GM19463 (cell line): ENCODE results near the gene DDX50.
"Not testable (repeated sequence)": the region's sequence is repeated elsewhere in the genome, so short reads cannot be mapped to it uniquely, and the experiment has no call there.

Source experiments
- ATAC-seq: cut with Tn5 transposase; IDR thresholded peaks from one replicate; pipeline ENCODE4 v1.9.1; 2021; ENCODE audit warnings: mild to moderate bottlenecking, moderate library complexity; ENCODE audit not compliant: unreplicated experiment

The DDX50 gene, protein sequence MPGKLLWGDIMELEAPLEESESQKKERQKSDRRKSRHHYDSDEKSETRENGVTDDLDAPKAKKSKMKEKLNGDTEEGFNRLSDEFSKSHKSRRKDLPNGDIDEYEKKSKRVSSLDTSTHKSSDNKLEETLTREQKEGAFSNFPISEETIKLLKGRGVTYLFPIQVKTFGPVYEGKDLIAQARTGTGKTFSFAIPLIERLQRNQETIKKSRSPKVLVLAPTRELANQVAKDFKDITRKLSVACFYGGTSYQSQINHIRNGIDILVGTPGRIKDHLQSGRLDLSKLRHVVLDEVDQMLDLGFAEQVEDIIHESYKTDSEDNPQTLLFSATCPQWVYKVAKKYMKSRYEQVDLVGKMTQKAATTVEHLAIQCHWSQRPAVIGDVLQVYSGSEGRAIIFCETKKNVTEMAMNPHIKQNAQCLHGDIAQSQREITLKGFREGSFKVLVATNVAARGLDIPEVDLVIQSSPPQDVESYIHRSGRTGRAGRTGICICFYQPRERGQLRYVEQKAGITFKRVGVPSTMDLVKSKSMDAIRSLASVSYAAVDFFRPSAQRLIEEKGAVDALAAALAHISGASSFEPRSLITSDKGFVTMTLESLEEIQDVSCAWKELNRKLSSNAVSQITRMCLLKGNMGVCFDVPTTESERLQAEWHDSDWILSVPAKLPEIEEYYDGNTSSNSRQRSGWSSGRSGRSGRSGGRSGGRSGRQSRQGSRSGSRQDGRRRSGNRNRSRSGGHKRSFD

DNA sequence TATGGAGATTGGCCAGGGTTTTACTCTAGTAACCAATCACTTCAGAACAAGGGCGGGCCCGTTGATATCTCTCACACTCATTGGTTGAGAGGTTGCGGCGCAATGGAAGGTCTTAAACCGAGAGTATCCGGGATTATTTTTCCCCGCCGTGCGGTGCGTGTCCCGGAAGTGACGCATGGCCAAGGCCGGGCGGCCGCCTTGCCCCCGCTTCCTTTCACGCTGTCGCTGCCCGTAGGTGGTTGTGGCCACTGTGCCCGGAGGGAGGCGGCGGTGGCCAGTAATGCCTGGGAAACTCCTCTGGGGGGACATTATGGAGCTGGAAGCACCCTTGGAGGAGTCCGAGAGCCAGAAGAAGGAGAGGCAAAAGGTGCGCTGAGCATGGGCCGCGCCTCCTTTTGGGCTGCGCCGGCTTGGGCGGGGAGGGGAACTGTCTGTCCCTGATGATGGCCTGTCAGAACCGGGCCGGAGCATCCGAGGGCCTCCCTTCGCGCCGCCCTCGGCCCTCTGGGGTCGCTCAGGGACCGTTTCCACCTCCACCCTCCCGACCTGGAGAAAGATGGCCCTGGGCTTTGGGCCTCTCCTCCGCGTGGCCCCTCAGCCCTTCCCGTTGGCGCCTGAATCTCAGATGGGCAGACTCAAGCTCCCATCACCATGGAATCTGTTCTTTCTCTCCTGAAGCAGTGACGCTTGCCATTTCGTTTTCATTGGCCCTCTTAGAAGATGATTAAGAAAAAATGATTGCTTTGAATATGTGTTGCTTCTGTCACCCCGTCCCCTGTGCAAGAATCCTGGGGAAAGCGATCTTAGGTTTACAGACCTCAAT, at the start of gene DDX50:
Gene DDX50 (plus strand): TSS at position 211 of the 823 bp plus-strand sequence. CDS start 70 bp downstream, at position 281.
- ATAC-seq, result peak; percentile 95

DNA sequence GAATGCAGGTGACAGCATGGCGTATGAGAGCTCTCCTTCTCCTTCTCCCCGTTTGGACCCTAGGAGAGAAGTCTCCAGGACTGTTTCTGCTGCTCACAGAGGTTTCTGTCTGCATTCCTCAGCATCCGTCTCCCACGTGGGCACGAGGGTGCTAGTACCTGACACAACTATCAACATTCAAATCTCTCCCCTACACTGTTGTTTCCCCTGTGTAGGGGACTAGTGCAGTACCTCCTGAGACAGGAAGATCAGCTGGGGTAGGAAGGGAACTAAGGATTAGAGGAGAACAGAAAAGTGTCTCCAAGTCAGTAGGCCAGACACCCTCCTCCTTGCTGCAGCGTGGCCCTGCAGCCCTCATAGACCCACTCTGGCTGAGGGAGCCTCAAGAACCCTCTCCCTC, 44.8 kb upstream of the DDX50 start:
- ATAC-seq, result no peak

DNA sequence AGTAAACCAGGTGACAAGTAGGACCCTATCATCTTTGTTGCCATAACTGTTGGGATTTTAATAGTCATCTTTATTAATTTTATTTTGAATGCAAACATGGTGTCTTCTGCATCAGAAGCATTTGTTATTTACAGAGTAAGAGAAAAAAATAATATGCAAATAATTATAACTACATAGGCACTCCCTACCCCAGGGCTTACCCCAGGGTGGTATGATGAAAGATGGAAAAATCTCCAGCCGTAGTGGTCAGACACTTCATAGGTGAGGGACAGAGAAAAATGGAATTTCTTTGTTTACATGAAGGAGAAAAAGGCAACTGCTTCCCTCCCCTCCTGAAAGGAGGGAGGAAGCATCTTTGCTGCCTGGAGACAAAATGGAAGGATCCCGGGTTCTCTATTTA, 44.1 kb upstream of the DDX50 start:
- no peak for ATAC-seq

DNA sequence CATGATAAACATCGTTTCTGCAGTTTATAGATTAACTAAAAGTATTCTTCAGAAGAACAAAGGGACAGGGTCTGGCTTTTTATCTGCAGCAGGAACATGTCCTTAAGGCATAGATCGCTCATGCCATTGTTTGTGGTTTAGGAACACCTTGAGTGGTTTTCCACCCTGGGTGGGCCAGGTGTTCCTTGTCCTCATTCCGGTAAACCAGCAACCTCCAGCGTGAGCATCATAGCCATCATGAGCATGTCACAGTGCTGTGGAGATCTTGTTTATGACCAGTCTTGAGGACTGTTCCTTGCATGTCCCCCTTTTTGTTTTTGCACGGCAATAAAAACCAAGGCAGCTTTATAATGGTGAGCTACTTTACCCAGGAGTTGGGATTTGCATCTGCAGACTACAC, 39.9 kb upstream of the DDX50 start:
- ATAC-seq, result no peak

DNA sequence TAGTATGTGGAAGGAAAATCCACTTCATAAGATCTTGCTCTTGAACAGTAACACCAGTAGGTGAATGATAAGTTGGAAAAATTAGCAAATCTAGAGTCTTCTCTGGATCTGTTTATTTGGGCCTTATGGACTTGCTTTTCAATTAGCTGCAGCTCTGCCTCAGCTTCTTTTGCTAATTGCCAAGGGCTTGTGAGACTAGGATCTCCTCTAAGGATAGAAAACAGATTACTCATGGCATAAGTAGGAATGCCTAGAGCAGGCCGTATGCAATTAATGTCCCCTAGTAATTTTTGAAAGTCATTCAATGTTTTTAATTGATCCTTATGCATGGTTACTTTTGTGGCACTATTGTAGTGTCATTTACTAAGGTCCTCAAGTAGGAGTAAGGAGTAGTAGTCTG, 36.5 kb upstream of the DDX50 start:
- ATAC-seq, result no peak

DNA sequence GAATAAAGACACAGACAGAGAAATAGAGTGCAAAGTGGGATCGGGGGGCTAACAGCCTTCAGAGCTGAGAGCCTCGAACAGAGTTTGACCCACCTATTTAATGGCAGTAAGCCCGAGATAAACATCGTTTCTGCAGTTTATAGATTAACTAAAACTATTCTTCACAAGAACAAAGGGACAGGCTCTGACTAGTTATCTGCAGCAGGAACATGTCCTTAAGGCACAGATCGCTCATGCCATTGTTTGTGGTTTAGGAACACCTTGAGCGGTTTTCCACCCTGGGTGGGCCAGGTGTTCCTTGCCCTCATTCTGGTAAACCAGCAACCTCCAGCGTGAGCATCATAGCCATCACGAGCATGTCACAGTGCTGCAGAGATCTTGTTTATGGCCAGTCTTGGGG, 32.9 kb upstream of the DDX50 start:
- not testable (repeated sequence) for ATAC-seq

DNA sequence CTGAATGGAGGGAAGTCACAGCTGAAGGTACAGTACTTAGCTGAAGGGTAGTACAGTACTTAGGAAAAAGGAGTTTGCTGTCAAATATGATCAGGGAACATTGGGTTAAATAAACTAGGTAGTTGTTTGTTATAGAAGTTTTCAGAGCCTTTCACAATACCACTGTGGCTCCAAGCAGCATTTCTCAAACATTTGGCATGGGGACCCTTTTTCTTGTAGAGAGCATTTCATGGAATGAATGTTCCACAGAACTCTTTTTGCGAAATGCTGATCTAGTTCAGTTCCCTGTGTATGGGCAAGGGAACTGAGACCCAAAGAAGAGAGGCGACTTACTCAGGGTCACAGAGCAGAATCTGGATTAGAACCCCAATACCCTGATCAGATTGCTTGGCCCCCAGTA, 31.5 kb upstream of the DDX50 start:
- ATAC-seq, result no peak

DNA sequence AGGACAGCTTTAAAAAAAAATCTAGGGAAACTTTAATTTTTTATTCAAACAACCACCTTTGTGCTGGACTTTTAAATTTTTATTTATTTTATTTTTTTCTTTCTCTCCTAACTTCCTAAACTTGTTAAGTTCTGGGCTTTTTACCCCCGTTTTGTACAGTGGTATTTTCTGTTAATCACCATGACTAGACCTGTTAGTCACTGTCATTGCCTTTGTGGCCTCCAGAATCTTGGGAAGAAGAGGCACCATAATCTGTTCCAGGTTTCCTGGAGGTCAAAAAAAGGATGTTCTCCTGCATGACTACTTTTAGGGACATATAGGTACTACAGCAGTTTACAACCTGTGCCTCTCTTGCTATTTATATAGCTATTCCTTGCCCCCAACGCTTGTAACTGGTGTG, 31.1 kb upstream of the DDX50 start:
- no peak for ATAC-seq

DNA sequence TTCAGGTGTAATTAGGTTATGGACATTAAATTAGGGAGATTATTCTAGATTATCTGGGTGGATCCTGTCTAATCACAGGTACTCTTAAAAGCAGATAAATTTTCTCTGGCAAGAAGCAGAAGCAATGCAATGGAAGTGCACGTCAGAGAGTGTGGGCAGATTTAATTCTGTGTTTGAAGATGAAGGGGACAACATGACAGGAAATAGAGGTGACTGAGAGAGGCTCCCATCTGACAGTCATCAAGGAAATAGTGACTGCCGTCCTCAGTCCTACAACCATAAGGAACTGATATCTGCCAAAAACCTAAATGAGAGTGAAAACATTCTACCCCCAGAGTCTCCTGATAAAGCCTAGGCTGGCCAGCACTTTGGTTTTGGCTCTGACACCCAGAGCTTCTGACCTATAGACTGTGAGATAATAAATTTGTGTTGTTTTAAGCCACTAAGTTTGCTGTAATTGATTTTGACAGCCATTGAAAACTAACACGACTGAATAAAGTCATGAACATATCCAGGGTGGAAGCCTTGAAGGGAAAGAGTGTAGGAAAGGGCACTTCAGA, 30.5 kb upstream of the DDX50 start:
- no peak for ATAC-seq

DNA sequence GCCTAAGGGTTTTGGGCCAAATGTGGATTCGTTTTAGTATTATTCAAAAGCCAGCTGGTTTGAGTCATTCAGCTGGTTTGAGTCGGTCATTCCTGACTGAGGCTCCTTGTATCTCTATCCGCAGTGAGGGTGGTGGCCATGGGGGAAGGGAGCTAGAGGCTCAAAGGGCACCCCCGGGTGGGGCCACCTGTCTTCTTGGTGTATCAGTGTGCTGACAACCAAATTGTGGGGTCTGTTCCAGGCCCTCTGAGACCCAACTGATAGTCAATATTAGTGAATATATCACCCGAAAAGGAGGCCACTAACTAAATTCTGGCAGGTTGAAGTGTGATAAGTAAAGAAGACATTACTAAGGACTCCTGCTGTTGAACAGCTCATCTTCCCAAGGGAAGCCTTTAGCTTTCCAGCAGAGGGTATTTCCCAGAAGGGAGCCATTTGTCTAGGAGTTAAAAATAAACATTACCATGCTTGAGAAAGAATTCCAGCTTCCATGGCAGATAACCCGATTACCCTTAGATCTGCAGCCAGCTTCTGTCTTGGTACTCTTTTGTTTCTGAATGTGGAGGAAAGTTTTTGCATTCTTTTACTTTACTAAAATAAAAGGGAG, 29.9 kb upstream of the DDX50 start:
- no peak for ATAC-seq

DNA sequence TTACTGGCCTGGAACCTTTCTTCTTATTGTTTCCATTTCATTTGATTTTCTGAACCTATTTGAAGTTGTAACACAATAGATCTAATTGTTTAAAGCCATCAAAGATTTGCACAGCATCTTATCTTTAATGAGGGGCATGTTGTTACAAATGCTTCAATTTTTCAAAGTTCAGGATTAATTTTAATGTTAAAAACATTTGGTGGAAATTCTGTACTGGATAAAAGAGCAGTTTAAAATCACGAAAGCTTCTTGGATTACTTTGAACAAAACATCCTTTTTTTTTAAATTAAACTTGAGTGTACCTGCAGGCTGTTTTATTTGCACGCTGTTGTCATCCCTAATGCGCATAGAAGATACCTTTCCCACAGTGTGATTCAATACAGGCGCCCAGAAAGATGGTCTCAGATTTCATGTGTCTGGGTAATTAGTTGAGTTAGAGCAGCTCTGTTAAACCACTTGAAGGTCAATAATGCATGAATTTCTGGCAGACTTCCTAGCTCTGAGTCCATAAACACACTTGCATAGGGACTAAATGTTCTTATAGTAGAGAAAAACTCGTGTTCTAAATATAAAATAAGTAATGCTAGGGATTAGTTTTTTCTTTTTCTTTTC, 29.3 kb upstream of the DDX50 start:
- no peak for ATAC-seq

DNA sequence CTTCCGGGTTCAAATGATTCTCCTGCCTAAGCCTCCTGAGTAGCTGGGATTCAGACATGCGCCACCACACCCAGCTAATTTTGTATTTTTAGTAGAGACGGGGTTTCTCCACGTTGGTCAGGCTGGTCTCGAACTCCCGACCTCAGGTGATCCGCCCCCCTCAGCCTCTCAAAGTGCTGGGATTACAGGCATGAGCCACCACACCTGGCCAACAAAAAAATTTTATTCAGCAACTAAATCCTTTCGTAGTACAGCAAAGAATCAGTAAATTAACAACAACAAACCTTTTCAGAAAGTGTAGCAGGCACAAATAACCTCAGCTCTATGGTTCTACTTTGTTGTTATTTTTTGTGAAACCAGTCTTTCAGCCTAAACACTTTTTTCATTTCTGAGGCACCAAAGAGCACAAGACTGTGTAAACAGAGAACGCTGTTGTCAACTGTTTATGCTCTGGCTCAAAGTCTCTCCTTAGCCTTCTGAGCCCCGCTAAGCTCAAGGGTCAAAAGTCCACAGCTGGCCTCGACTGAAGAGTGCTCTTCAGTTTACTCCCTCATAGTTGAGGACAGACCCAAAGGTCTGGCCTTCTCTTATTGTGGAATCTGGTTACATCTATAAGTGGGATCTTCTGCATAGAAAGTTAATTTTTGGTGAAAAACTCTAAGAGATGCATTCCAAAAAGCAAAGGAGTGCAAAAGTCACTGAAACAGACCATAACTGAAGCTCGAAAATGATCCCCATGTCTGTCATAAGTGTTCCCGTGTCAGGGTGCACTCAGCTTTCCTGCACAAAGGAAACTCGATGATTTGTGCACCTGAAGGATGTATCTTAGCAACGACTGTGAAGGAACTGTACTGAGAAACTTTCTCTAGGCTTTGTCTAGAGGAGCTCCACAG, 24.6 kb upstream of the DDX50 start:
- ATAC-seq, result no peak

DNA sequence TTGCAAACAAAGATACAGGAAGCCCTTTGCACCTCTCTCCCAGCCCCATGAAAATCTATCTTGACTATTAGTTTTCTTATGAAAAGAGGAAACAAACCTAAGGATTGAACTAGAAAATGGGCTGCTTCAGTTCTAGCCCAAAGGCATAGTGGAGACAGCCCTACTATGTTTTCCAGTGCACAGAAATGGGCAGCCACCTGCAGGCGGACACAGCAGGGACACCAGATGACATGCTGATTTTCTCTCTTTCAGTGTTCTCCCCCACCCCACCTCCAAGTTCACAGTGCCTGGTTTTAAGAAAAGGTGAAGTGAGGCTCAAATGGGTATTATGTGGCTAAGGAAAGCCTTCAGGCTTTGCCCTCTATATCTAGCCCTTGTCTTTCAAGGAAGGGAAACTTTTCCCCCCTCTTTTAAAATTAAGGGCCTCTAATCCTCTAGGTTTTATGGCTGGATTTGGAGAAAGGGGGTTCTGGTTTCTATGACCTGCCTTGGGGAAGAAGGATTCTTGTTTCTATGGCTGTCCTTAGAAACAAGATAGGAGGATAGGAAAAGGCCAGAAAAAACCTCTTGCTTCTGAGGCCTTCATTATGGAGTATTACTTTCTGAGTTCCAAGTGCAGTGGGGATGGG, 23.5 kb upstream of the DDX50 start:
- no peak for ATAC-seq

DNA sequence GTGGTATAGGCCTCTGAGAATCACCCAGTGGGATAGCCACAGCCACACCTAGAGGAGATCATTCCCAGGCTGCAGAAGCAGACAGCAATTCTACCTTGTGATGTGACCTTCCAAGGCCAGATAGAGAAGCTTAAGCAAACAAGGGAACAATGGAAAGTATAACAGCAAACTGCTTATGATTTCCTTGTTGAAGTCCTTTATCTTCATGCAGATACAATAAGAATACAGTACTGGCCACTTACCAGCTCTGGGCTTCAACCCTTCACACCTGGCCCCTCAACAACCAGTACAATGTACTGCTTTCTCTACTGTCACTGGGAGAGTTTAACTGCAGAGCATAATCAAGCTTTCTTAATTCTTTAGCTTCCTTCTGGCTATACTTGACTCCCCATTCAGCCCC, 22.6 kb upstream of the DDX50 start:
- ATAC-seq, result no peak

DNA sequence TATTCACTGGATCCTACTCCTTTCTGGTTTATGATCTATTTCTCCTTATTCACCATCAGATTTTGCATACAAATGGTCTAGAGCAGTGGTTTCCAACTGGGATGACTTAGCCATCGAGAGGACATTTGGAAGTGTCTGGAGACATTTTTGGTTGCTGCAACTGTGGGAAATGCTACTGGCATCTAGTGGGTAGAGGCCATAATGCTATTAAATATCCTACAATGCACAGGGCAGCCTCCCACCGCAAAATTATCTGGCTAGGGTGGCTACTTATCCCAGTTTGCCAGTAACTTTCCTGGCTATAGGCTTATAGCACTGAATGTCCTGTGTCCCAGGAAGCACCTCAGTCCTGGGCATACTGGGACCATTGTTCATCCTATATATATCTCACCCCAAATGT, 21.5 kb upstream of the DDX50 start:
- no peak for ATAC-seq

DNA sequence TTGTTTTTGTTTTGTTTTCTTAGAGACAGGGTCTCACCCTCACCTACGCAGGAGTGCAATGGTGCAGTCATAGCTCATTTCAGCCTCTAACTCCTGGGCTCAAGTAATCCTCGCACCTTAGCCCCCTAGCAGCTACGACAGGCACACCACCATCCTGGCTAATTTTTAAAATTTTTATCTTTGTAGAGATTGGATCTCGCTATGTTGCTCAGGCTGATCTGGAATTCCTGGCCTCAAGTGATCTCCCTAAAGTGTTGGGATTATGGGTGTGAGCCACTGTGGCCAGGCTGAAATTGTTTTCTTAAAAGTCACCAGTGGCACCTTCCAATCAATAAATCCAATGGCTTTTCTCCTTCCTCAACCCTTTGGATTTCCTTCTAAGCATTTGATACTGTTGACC, 20.9 kb upstream of the DDX50 start:
- ATAC-seq, result no peak

DNA sequence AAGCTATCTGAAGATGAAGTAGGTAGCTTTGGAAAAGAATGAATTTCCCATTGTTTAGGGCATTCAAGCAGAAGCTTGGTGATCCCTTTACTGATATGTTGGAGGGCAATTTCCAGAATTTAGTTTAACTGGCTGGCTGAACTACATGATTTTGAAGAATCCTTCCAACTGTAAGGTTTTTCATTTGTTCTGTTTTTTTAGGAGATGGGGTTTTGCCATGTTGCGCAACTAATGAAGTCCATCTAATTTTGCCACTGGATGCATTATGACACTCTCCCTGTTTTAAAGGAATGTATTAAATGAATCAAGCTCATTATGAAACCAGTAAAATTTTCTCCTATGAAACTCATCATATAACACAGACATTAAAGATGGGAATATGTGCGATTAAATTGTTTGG, 6.1 kb upstream of the DDX50 start:
- ATAC-seq, result no peak

DNA sequence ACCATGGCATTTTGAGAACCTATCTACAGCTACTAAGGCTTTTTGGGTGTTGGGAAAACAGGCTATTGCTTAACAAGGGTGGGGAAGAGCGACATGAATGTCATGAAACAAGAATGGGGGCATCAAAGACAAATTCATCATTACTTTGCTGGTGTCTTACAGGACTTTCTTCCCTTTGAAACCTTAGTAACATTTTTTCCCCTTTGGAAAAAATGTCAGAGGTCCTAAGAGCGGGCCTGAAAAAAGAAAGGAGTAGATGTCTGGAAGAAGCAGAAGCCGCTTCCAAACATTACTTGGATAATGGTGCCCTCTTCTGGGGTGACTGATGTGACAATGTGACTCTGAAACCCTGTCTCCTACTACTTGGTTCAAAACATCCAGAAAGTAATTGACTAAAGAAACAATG, 3.8 kb upstream of the DDX50 start:
- no peak for ATAC-seq

DNA sequence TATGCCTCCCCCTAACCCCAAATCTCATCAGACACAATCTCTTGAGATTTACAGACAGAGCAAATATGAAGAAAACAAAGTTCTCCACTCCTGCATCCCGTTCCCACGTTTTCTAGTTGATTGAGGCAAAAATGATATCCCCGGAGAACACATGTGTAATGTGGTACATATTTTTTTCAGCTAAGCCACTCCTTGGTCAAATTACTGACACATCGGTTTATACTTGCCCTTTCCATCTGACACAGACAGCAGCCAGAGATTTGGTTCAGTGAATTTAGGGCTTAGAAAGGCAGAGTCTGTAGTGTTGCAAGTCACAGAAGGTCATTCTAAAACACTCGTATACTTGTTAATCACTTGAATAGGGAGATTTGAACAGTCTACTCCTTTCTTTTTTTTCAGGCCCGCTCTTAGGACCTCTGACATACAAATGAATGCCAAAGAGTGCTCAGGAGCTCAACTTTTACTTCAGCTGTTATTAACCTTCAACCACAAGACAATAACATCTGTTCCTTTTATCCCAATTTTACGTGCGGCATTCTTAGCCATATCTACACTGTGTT, 1.8 kb upstream of the DDX50 start:
- no peak for ATAC-seq
